Brain pericyte (primary cell): Measurements from ENCODE around the gene PSMD1.

Experiments
- DNase-seq: peaks from one replicate; pipeline ENCODE4 v3.0.0-alpha.2; 2012; ENCODE audit warnings: low read depth, low spot score

PSMD1 gene

DNA sequence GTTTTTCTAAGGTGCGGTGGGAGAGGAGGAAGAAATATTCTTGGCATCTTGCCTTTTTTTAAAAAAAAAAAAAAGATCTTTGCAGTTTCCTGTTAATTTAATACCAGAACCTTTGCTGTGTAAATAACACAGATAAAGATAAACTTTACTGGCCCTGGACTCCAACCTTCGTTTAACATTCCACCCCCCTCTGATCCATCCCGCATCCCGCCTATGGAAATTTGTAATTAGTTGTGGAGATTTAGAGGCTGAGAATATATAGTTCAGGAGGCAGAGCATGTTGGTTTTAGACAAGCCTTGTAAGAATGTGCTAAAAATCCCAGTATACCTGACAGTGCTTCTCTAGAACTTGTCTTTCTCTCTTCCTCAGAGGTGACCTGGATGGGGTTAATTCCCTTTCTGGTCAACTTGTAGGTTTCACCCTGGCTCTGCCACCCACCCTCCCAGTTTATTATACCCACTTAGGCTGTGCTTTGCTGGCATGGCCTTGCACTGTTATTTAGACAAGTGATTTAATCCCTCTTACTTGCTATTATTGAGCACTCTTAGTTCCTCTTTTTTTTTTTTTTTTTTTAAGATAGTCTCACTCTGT, 22.3 kb upstream of the PSMD1 start:
- no peak for DNase-seq

DNA sequence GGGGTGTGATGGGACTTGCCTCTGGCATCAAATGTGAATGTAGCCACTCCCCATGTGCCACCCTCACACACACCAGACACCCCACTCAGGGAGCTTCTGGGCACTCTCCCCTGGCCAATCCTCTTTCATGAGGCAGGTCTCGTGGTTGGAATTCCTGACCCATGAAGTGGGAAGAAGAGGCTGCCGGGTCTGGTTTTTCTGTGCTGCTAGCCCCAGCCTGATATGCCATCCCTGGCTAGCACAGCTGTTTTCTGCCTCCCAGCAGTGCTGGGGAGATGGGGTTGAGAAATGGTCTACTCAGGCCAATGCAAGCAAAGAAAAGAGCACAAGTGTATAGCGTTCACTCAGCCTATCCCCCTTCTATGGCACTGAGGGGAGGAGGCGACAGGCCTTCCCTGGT, 20.5 kb upstream of the PSMD1 start:
- no peak for DNase-seq

DNA sequence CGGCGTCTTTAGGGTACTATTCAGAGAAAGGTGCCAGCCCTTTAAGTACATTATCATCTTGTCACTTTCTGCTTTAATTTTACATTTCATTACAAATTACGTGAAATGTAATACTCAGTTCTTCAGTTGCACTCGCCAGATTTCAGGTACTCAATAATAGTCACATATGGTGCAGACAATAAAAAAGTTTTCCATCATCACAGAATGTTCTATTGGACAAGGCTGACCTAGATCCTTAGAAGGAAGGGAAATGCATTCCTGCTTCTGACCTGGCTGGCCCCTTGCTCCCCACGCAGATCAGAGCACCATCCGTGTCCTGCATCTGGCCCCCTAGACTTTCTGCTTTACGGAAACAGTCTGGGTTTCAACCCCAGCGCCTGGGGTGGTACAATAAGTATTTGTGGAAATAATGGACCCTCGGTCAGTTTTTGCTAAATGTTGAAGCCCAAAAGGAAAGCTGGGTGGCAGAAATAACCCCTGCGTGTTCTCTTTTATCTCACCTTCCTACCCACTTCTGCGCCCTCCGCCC, 20.0 kb upstream of the PSMD1 start:
- no peak for DNase-seq

DNA sequence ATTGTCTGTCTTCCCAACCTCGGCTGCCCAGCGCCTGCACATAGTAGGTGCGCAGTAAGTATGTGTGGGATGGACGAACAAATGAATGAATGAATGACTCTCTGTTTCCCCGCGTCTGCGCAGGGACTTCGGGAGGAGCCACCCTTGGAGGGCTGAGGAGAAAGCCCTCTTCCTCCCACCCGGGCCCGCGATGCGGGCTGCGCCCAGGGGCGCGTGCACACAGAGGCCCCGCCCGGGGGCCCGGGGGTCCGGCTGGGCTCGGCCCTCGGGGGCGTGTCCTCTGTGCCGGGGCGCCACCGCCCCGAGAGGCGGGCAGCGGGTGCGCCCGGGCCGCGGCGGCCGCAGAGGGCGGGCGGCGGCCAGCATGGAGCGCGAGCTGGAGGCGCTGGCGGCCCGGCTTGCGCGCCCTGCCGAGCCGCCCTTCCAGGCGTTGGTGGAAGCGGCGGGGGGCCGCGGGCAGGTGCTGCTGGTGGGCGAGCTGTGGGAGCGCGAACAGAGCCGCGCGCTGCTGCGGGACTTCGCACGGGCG, 19.4 kb upstream of the PSMD1 start, which contains the start of gene C2orf72:
TSS of gene C2orf72 (plus strand) at position 322 of the 529 bp plus-strand sequence. CDS start at position 365, 43 bp downstream.
- DNase-seq, result no peak

DNA sequence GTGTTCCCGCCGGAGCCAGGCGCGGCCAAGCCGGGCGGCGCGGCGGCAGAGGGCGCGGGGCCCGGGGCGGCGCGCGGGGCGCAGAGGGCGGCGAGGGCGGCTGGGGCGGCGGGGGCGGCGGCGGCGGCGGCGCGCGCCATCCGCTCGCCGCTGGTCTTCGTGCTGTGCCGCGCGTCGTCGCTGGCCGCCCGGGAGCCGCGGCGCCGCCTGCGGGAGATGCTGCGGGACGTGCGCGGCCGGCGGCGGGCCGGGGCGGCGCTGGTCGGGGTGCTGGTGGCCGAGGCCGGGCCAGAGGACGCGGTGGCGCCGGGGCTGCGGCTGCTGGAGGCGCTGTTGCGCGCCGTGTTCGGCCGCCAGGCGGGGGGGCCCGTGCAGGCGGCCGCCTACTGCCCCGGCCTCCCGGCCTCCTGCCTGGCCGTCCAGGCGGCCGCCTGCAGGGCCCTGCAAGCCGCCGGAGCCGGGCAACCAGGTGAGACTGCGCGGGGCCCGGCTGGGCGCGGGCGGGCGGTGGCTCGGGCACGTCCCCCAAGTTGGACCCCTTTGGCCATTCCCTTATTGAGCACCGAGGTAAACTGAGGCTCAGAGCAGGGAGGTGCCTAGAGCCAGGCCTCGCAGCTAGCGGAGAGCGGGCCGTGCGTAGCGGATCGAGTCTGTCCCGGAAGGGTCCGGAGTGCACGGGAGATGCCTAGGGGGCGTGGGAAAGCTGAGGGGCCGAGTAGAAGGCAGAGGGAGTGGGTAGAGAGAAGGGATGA, 18.8 kb upstream of the PSMD1 start:
- no peak for DNase-seq

DNA sequence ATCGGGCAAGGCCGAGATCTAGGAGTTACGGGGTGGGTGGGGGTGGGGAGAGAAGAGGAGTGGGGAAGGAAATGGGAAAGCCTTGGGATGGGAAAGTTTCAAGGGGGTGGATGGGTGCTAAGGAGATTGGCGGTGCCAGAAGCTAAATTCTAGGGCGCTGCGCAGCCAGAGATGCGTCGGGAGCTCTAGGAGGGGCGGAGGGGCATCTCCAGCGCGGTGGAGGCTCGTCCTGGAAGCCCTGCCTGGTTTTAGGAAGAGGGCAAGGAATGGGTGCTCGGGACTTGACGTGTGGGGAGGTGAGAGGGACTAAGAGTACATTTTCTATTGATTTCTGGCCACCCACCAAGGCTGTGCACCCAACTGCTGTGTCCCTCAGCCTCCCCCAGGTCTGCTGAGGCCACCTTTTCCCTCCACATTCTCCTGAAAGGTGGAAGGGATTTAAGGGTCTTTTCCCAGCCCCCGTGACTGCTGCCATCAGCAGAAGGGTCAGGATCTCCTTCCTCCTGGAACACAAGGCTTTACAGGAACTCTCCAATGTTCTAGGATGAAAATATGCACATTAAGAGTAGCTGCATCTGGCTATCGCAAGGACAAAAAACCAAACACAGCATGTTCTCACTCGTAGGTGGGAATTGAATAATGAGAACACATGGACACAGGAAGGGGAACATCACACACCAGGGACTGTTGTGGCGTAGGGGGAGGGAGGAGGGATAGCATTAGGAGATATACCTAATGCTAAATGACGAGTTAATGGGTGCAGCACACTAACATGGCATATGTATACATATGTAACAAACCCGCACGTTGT, 18.0 kb upstream of the PSMD1 start:
- DNase-seq, result no peak

DNA sequence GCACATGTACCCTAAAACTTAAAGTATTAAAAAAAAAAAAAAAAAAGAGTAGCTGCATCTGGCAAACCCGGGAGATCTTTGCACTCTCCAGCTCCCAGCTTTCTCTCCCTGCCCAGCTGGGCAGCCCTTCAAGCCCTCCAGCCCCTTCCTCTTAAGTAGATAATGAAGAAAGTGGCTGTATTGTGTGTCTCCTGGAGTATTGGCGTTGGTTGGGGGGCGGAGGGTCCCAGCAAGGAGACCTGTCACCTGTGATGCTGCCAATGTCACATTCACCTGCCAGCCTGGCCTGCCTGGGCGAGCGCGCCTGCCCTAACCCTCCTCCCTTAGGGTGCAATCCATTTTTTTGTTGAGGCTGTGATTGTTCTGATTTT, 17.4 kb upstream of the PSMD1 start:
- no peak for DNase-seq

DNA sequence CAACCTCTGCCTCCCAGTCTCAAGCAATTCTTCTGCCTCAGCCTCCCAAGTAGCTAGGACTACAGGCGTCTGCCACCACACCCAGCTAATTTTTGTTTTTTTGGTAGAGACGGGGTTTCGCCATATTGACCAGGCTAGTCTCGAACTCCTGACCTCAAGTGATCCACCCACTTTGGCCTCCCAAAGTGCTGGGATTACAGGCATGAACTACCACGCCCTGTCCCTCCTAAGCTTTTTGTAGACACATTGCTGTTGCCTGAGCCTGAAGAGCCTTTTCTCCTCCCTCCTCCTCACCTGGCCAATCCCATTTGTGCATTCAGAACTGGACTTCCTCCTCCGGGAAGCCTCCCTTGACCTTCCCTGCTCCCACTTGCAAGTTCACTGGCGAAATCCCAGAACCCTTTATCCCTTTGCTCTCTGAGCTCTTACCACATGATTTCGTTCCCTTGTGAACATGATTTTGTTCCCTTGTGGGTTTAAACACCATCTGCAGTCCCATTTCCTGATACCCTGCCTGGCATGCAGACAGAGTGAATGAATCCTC, 16.8 kb upstream of the PSMD1 start:
- DNase-seq, result no peak

DNA sequence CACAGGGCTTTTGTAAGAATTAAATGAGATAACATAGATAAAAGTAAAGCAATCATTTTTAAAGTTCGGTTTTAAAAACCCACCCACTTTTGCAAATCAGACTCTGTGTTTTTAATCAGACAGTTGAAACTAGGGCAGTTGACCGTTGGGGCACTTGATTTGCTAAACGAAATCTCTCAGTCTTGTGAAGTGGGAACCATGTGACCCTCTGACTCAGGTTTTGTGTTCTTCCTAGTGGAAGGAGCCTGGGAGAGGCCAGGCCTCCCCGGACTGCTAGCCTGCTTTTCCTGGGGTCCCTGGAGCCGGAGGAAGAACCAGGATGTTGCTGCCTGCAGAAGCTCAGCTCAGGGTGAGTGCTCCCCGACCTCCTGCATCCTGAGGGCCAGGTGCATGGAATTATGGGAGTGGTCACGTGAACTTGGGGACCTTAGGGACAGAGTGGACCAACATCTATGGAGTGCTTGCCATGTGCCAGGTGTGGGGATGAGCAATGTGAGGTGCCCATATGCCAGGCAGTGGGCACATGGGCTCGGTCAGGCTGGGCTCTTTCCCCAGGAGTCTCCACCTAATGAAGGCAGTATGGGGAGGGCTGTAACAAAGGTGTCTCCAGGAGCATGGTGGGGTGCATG, 15.5 kb upstream of the PSMD1 start:
- DNase-seq, result no peak

DNA sequence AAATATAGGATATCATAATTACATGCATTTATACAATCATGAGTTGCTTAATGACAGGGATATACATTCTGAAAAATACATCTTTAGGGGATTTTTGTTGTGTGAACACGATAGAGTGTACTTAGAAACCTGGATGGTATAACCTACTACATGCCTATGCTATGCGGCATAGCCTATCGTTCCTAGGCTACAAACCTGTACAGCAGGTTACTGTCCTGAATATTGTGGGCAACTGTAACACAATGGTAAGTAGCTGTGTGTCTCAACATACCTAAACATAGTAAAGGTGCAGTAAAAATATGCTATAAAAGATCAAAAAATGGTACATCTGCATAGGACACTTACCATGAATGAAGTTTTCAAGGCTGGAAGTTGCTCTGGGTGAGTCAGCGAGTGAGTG, 12.9 kb upstream of the PSMD1 start:
- no peak for DNase-seq

DNA sequence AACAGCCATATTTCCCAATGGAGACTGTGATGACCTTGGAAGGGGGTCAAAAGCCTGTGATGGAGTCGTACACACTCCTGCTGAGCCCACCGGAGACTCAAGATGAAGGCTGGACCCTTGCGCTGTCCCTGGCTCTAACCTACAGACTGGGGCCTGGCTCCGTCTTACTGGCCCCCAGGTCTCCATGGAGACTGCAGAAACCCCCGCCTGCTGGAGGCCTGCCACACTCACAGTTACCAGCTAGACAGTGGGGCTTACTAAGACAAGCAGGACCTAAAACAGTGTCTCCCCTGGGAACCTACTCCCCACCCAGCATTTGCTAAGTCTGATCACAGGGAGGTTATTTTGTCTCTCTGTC, 9.8 kb upstream of the PSMD1 start:
- no peak for DNase-seq

DNA sequence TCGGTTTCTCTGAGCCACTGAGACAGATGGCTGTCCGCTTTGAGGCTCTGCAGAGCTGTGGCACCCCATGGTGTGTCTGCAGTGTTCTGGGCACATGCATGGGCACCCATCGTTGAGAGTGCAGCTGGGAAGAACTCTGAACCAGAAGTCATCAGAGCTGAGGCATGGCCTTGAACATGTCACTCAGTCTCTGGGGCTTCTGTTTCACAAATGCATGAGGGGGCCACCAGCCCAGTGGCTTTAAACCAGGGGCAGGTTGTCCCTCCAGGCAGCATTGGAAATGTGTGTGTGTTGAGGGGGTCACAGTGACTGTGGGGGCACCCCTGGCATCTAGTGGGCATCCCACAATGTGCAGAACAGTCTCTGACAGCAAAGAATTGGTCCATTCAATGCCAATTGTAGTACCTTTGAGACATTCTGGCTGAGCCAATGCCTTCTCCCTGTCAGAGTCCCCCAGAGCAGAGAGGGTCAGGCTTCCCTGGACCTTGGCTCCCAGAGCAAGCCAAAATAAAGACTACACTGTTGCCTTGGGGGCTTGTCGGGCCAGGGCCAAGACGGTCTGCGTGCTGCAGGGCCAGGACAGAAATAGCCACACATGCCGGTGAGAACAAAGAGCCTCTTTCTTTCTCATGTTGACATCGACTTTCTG, 9.3 kb upstream of the PSMD1 start:
- DNase-seq, result no peak

DNA sequence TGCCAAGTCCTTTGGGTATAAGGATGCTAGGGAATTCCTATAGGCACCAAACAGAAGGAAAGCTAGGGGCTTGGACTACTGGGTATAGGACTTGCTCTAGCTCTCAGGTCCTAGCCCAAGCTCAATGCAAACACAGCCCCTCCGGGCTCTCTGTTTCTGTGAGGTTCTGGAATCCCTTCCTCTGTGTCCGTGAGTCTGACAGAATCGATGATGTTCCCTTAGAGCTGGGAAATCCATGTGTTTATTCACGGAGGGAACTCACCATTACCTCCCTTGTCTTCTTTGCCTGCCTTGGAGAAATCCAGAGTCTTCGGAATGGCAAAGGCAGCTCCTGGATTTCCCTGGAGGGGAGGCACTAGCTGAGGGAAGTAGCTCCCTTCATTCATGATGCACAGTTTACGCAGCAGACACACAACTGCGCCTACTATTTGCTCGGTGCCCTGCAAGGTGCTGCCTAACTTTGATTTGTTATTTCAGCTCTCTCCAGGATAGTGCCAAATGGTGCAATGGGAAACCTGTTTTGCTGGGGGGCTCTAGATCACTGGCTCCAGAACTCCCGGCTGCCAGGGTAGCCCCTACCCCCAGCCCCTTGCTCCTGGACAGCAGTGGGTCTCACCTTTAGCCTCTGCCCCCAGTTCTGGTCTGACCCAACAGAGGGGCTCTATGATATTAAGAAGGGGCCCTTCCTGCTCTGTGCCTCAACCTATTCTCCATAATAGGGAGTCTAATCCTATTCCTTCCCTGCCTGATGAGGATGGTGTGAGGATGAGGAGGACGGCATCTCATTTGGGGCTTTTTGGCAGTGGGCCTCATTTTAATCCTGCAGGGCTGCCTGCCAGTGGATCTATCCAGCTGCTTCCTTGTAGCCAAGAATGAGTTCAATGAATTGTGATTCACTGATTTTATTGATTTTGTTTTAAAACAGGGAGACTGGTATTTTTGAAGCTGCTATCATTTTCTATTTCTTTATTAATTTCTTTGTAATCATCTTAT, 8.4 kb upstream of the PSMD1 start:
- no peak for DNase-seq

DNA sequence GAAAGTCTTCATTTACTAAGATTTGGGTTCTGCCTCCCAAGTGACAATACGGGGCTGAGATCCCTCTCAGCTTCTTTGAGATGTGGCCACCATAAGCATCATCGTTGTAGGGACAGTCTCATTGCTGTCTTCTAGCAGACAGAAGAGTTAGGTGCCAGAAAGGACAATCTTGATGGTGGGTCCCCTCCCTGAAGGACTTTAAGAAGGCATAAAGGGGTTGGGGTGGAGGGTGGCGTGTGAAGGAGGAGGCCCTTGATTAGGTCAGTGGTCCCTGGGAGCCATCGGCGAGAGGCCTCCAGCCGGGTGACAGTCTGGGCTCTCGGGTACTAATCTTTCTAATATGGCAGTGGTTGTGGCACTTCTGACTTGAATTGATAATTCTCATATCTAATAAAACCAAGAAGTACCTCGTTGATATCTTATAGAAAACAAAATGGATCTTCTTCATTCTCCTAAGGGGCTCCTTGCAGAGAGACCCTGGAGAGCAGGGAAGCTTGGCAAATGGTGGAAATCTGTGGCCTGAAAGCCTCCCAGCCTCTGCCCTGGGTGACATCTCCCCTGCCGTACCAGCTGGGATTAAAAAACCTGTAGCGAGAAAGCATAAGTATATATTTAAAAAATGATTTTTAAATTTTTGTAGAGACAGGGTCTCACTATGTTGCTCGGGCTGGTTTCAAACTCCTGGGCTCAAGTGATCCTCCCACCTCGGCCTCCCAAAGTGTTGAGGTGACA, 7.2 kb upstream of the PSMD1 start:
- DNase-seq, result no peak

DNA sequence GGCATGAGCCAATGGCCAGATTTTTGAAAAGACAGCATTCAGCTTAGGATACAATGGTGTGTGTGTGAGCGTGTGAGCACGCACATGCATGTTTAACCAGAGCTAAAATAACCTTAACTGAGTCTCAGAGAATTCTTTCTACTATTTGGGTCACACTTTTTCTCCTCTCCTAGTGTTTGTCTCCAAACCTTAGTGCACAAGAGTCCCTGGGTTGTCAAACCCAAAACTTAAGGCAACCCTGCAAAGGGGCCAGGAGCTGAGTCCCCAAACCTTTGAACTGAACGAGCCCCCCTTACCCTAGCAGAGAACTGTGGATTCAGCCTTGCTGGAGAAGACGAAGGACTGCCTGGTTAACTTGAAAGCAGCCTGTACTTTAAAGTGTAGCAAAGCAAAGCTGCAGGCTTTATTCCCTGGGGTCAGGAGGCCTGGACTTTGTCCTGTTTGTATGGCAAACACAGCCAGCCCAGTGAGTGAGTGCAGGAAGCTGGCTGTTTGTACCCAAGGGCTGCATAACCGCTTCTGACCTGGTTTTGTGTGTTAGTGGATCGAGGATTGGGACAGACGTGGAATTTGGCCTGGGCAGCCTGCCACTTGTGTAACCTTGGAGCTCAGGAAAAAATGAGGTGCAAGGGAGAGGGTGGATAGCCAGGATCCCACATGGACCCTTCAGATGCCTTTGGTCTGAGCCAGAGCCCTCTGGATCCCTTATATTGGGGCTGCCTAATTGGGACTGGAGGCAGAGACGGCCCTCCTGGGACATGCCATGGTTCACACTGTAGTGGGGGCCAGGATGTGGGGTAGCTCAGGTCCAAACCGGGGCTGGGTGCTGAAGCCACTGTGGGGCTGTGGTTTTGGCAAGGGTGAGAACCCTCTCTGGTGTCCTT, 6.4 kb upstream of the PSMD1 start:
- DNase-seq, result no peak

DNA sequence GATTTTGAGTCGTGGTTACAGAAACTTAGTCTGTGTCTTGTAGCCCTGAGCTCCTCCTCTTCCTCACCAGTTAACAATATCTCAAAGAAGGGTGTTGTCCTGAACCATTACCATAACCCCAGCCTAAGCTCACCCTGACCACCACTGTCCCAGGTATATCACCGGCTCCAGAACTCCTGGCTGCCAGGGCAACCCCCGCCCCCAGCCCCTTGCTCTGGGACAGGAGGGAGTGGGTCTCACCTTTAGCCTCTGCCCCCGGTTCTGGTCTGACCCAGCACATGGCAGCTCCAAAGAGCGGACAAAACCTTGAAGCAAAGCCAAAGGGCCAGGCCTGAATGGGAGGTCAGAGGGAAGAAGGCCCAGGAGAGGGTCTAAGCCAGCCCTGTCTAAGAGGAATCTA, 5.6 kb upstream of the PSMD1 start:
- no peak for DNase-seq

DNA sequence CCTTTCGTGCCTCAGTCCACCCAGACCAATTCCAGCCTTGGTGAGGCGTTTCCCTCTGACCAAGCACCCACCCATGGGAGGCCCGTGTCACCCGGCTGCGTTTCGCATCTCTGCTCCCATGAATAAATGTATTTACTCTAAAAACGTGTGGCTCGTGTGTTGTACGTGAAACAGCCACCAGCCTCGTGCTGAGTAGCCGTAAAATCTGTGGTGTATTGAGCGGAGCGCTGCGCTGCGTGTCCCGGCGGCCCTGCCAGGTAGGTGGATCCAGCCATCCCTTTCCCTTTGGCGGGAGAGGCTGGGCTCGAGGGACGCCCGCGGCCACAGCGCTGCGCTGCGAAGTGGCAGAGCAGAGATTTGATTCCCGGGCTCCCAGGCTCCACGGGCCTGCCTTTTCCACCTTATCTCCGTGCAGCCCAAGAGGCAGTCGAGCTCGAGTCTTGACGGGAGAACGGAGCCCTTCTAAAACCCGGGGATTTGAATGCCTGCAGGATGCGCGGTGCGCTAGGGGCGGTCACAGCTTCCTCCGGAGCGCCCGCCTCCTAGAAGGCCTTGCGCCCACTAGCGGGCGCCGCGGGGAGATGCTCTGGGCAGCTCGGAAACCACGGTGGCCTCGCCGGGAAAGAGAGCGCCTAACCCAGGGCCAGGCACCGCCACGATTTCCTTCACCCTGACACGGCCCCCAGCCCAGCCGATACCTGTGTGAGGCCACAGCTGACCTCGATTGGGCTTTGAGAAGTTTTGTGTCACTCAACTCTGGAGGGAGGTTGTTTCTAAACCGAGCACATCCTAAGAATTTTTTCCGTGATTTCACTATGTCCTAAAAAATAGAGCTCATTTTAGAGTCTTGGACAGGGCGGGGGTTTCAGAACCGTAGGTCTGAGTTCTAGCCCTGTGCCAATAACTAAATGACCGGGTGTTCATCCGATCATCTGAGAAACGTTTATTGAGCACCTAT, 3.9 kb upstream of the PSMD1 start:
- peak; percentile 29 for DNase-seq
